ENCODE results near the gene GGT6.

GGT6 gene

DNA sequence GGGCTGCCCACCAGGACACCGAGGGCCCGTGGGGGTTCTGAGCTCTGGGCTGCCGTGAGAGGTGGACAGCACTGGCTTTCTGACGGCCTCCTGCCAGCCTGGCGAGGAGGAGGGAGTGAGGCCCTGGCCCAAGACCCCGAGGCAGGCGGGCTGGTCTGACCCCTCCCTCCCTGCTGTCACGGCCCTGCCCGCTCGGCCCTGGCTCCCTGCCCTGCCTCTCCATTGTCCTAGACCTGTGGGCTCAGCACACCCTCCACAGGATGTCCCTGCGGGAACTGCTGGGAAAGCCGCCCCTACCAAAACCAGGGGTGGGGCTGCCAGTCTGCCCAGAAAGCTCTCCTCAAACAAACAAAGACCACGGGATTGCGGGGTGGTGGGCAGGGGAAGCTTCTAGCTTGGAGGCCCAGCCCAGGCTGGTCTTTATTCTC lies 41.0 kb downstream of the GGT6 start:
- no peak for DNase-seq

- no peak for DNase-seq
Observed at GRCh38 chr17:4518901-4519300, 41.5 kb downstream of the GGT6 start.

GRCh38 chr17:4516735-4517134 lies 43.6 kb downstream of the GGT6 start:
- DNase-seq, result no peak

- no peak for DNase-seq
Observed at GRCh38 chr17:4515501-4515900, 44.9 kb downstream of the GGT6 start.

- DNase-seq, result no peak
Observed at GRCh38 chr17:4514779-4515178, 45.6 kb downstream of the GGT6 start.

- DNase-seq, result no peak
Observed at GRCh38 chr17:4514206-4514605, 46.2 kb downstream of the GGT6 start.

DNA sequence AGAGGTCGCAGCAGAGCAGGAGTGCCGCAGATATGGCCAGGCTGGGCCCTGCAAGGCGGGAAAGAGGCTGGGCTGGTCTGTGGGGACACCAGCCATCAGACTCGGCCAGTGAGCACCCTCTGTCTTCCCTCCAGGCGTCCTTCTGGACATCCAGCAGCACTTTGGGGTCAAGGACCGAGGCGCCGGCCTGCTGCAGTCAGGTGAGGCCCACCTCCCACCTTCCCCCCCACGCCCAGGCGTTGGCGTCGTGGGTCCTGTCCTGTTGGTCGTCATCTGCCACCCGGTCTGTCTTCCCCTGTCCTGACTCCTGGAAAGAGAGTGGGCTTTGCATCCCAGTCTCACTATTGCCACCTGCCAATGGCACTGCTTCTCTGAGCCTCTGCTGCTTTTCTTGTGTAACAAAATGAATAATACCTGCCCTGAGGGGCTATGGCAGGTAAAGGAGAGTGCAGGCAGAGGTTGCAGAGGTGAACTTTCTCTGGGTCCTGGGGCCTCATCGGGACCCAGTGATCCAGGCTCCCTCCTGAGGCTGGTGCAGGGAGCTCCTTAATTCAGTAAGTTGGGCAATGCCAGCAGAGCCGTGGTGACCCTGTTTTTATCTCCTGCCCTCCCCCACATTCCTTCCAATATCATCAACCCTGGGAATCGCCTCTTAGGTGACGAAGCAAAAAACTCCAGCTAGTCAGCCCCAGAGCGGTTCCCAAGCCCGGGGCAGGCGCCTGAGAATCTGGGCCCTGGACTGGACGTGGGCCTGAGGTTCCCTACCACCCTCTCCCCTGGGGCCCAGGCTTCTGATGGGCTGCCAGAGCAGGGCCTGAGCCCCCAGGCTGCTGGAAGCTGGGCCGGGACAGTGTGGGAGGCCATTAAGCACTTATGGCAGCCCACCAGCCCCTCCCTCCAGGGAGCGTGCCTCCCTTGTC lies 47.0 kb downstream of the GGT6 start:
- DNase-seq, result no peak

DNA sequence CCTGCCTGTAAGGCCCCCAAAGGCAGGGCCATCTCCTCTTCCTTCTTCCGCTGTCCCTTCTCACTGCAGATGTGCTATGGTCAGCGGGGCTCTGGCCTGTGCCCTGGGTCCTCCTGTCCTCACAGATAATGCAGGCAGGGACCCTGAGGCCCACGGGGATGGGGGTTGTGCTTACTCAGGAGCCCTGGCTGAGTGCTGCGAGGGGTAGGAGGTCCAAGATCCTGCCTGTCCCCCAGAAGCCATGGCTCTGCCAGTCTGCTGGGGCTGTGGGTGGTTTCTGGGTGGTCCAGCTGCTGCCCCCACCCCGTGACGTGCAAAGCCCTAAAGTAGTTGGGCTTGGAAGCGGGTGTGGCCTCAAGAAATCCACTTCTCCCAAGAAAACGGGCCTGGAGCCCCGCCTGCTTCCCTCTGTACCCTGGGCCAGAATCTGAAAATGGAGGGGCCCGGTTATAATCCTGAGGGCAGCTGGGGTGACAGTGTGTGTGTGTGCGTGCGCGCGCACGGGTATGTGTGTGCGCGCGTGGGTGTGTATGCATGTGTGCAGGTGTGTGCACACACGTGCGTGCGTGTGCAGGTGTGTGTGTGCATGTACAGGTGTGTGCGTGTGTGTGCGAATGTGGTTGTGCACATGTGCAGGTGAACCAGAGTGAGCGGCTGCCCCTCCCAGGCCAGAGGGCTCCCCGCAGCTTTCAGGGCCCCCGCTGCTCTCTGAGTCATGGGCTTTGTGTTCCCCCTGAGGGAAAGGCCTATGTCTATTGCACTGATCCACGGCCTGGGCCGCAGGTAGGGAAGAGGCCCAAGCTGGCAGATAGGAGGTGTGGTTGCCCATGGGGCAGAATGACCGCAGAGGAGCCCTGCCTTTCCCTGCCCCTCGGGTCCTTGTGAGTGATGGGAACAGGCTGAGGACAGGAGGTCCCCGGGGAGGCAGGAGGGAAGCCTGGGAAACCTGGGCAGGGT lies 47.9 kb downstream of the GGT6 start:
- DNase-seq, result no peak

DNA sequence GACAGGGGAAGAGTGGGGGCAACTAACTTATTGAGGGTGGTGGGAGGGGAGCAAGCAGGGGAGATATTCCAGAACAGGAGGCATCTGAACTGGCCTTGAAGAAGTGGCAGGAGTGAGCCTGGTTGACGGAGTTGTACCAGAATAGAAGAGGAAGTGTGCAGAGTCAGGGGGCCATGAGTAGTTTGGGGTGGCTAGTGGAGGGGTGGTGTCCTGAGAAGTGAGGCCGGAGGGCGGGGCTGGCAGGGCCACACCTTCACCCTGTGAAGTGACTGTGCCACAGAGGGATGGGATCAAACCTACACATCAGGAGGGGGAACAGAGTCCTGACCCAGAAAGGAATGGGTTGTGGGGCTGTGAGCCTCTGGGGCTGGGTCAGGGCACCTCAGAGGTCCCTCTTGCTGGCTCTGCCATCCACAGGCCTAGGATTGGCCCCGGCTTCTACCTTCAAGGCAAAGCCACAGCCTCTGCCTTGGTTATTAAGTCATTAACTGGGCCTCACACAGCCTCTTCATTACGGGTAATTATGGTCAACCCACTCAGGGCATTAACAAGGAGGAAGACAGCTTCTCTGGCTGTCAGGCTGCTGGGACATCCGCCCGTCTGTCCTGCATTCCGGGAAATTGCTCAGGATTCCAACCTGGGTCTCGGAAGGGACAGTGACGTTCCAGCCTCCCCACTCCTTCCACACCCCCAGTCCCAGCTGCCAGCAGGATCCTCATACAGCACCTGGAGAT lies 49.0 kb downstream of the GGT6 start:
- DNase-seq, result no peak

GRCh38 chr17:4510618-4510941 lies 49.8 kb downstream of the GGT6 start:
- no peak for DNase-seq

GRCh38 chr17:4509923-4510617 lies 50.3 kb downstream of the GGT6 start:
- DNase-seq, result no peak

- no peak for DNase-seq
Observed at GRCh38 chr17:4509401-4509800, 51.0 kb downstream of the GGT6 start.

- DNase-seq, result no peak
Observed at GRCh38 chr17:4508207-4508606, 52.2 kb downstream of the GGT6 start.

DNA sequence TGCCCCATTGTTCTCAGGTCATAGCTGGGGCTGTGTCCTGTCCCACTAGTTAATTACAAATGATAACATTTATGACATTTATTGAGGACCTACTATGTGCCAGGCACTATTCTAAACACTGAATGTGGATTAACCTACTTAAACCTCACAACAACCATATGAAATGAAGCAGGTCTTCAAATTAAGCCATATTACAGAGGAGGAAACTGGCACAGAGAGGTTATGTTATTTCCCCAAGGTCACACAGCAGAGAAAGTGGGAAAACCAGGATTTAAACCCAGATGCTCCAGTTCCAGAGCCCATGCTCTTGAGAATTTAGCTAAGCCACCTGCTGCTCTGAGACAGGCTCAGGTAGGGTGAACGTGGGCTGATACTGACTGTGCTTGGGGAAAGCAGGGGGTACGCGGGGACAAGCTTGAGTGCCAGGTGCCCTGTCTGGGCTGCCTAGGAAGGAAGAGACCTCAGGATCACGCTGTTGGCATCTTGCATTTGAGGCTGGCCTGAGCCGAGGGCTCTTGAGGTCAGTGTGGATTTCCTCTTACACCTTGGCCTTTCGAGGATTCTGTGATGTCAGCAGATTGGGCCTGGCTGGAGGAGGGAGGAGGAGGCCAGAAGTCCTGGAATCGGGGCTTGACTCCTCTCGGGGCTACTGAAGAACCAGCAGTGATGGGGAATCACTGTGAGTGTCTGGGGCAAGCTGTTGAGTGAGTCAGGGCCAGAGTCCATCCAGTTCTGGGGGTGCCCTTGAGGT lies 52.8 kb downstream of the GGT6 start:
- DNase-seq, result no peak

All from stimulated activated CD4-positive, alpha-beta T cell treated with anti-CD3 and anti-CD28 coated beads, Interleukin-4, amount 100 ng/mL, for 4 hours (primary cell).